ENCODE data around the gene TDRKH.

TDRKH gene

GRCh38 chr1:151790071-151790939, at the start of gene TDRKH:
TDRKH (minus strand) TSS chr1:151790500; CDS start chr1:151783022, 7,478 bp downstream.
- DNase-seq (ENCODE audit: low read depth in 2 of 2), result peak; percentile 99
- TF ChIP-seq CTCF (IDR thresholded peaks at IDR 0.05; ENCODE audit: low read depth, low read length), result peak; percentile 8
- H3K4me3 ChIP-seq (replicated peaks in 1 of 2; ENCODE audit: low read depth in 2 of 2, low read length in 2 of 2), result peak within 1 kb of the TSS; percentile 61 to 76

GRCh38 chr1:151839457-151840403, 49.4 kb upstream of the TDRKH start, which contains the start of gene C2CD4D:
C2CD4D (minus strand) TSS chr1:151839820; CDS start chr1:151838989, 831 bp downstream.
- no peak for DNase-seq (ENCODE audit: low read depth in 2 of 2)
- H3K4me3 ChIP-seq (replicated peaks in 1 of 2; ENCODE audit: low read depth in 2 of 2, low read length in 2 of 2), result peak within 1 kb of the TSS; percentile 15 to 18
- TF ChIP-seq CTCF (IDR thresholded peaks at IDR 0.05; ENCODE audit: low read depth, low read length), result no peak

- no peak for TF ChIP-seq CTCF (IDR thresholded peaks at IDR 0.05; ENCODE audit: low read depth, low read length)
- no peak for DNase-seq (ENCODE audit: low read depth in 2 of 2)
- peak overlapping the region; percentile 11 to 18 for H3K4me3 ChIP-seq (replicated peaks in 1 of 2; ENCODE audit: low read depth in 2 of 2, low read length in 2 of 2)
Observed at GRCh38 chr1:151839082-151839412, 48.7 kb upstream of the TDRKH start.

- DNase-seq (ENCODE audit: low read depth in 2 of 2), result no peak
- peak overlapping the region; percentile 11 to 18 for H3K4me3 ChIP-seq (replicated peaks in 1 of 2; ENCODE audit: low read depth in 2 of 2, low read length in 2 of 2)
- no peak for TF ChIP-seq CTCF (IDR thresholded peaks at IDR 0.05; ENCODE audit: low read depth, low read length)
Observed at GRCh38 chr1:151838222-151839081, 48.2 kb upstream of the TDRKH start.

- TF ChIP-seq CTCF (IDR thresholded peaks at IDR 0.05; ENCODE audit: low read depth, low read length), result no peak
- no peak for DNase-seq (ENCODE audit: low read depth in 2 of 2)
- no peak overlapping the region for H3K4me3 ChIP-seq (replicated peaks in 1 of 2; ENCODE audit: low read depth in 2 of 2, low read length in 2 of 2)
Observed at GRCh38 chr1:151837884-151838221, 47.6 kb upstream of the TDRKH start.

- no peak for DNase-seq (ENCODE audit: low read depth in 2 of 2)
- H3K4me3 ChIP-seq (replicated peaks in 1 of 2; ENCODE audit: low read depth in 2 of 2, low read length in 2 of 2), result no peak overlapping the region
- TF ChIP-seq CTCF (IDR thresholded peaks at IDR 0.05; ENCODE audit: low read depth, low read length), result no peak
Observed at GRCh38 chr1:151837197-151837596, 46.9 kb upstream of the TDRKH start.

Measured in cardiac fibroblast (primary cell).